Neural cell (in vitro differentiated cells): Measurements from ENCODE around the gene PRSS2. TPM values are rescaled to one million over a fixed set of nuclear protein-coding genes. Genes with fewer than 3 reads are reported as not detected.
"Not testable (repeated sequence)": the region's sequence is repeated elsewhere in the genome, so short reads cannot be mapped to it uniquely, and the experiment has no call there.

ENCODE experiments used
- H2AFZ ChIP-seq: fragments of 200-600, 300-800 bp; sonication (generic), shearing (Covaris generic); 2 replicates; pipeline ENCODE4 v1.6.0; 2014; ENCODE audit warnings: low read depth, mild to moderate bottlenecking, antibody characterized with exemption, low read length, moderate library complexity
- H3F3A ChIP-seq: fragments of 200-600 bp; shearing (Covaris generic); 2 replicates; pipeline ENCODE4 v1.6.1; 2016; ENCODE audit warnings: mild to moderate bottlenecking, moderate library complexity, mixed read lengths, antibody characterized with exemption, low read length; ENCODE audit not compliant: insufficient read depth, poor library complexity, severe bottlenecking
- H3K27ac ChIP-seq: fragments of 200-600, 300-800 bp; sonication (generic), shearing (Covaris generic); 2 replicates; pipeline ENCODE4 v1.5.1; 2014; ENCODE audit warnings: mild to moderate bottlenecking, low read length, moderate library complexity
- H3K27me3 ChIP-seq: fragments of 300-800, 200-600 bp; sonication (generic), shearing (Covaris generic); 2 replicates; pipeline ENCODE4 v1.6.0; 2014; ENCODE audit warnings: mild to moderate bottlenecking, low read depth, low read length, moderate library complexity; ENCODE audit not compliant: insufficient read depth
- H3K36me3 ChIP-seq: fragments of 300-800, 200-600 bp; sonication (generic), shearing (Covaris generic); 2 replicates; pipeline ENCODE4 v1.5.1; 2014; ENCODE audit warnings: mild to moderate bottlenecking, antibody characterized with exemption, low read length, moderate library complexity; ENCODE audit not compliant: insufficient read depth
- H3K4me2 ChIP-seq: fragments of 300-800, 200-600 bp; sonication (generic), shearing (Covaris generic); 2 replicates; pipeline ENCODE4 v1.6.0; 2014; ENCODE audit warnings: mild to moderate bottlenecking, low read length
- H3K4me3 ChIP-seq: fragments of 300-800, 200-600 bp; sonication (generic), shearing (Covaris generic); 2 replicates; pipeline ENCODE4 v1.5.1; 2014; ENCODE audit warnings: mild to moderate bottlenecking, low read length, moderate library complexity
- H3K79me2 ChIP-seq: fragments of 200-600 bp; shearing (Covaris generic); replicated peaks from 2 replicates; pipeline ENCODE4 v1.6.0; 2014; ENCODE audit warnings: mild to moderate bottlenecking, low read length, moderate library complexity; ENCODE audit not compliant: insufficient read depth
- H3K9ac ChIP-seq: fragments of 300-800, 200-600 bp; sonication (generic), shearing (Covaris generic); 2 replicates; pipeline ENCODE4 v1.6.1; 2016; ENCODE audit warnings: mild to moderate bottlenecking, low read length, mixed read lengths
- H3K9me2 ChIP-seq: fragments of 200-600 bp; shearing (Covaris generic); 2 replicates; pipeline ENCODE4 v1.6.1; 2016; ENCODE audit warnings: mild to moderate bottlenecking, low read length, mixed read lengths; ENCODE audit not compliant: insufficient read depth
- H3K9me3 ChIP-seq: fragments of 200-600, 300-800 bp; sonication (generic), shearing (Covaris generic); 2 replicates; pipeline ENCODE4 v1.6.1; 2016; ENCODE audit warnings: mild to moderate bottlenecking, mixed run types, low read length, moderate library complexity, mixed read lengths
- H4K20me1 ChIP-seq: fragments of 200-600 bp; shearing (Covaris generic); 2 replicates; pipeline ENCODE4 v1.6.1; 2016; ENCODE audit warnings: mild to moderate bottlenecking, mixed run types; ENCODE audit not compliant: insufficient read depth
- EP300 ChIP-seq: fragments of 450-650 bp; conservative IDR thresholded peaks from 2 replicates; pipeline ENCODE4 v1.6.1; 2014; ENCODE audit warnings: antibody characterized with exemption, mild to moderate bottlenecking, moderate library complexity; ENCODE audit not compliant: poor library complexity, severe bottlenecking
- EZH2 ChIP-seq: fragments of 200-600, 300-800 bp; shearing (Covaris generic), sonication (generic); IDR thresholded peaks from 2 replicates; pipeline ENCODE4 v1.6.1; 2014; ENCODE audit warnings: antibody characterized with exemption, low read length, borderline replicate concordance, mild to moderate bottlenecking; ENCODE audit not compliant: insufficient read depth, poor library complexity, severe bottlenecking
- MXI1 ChIP-seq: fragments of 450-650 bp; conservative IDR thresholded peaks from 2 replicates; pipeline ENCODE4 v1.6.1; 2014; ENCODE audit warnings: antibody characterized with exemption, mild to moderate bottlenecking; ENCODE audit not compliant: poor library complexity, severe bottlenecking
- POLR2AphosphoS5 ChIP-seq: IDR thresholded peaks from 2 replicates; pipeline ENCODE4 v1.6.1; 2012
- RAD21 ChIP-seq: fragments of 450-650 bp; conservative IDR thresholded peaks from 2 replicates; pipeline ENCODE4 v1.6.1; 2014; ENCODE audit warnings: antibody characterized with exemption, mild to moderate bottlenecking, moderate library complexity
- SMC3 ChIP-seq: fragments of 450-650 bp; conservative IDR thresholded peaks from 2 replicates; pipeline ENCODE4 v1.6.1; 2014; ENCODE audit warnings: antibody characterized with exemption, mild to moderate bottlenecking, moderate library complexity; ENCODE audit not compliant: poor library complexity
- TAF1 ChIP-seq: IDR thresholded peaks from 2 replicates; pipeline ENCODE4 v1.6.1; 2012; ENCODE audit warnings: low read depth
- polyA plus RNA-seq: library from polyadenylated mRNA; depleted of rRNA; stranded (reverse); fragments of >200 nt; gene quantifications from 2 replicates; pipeline ENCODE4 v1.2.3, GENCODE V29; 2014
- TF ChIP-seq, protein P1 (sequence below): fragments of 450-650 bp; IDR thresholded peaks from 2 replicates; pipeline ENCODE4 v1.5.1; 2014; ENCODE audit warnings: antibody characterized with exemption, mild to moderate bottlenecking, moderate library complexity; ENCODE audit not compliant: poor library complexity, severe bottlenecking
- TF ChIP-seq, protein P2 (sequence below): IDR thresholded peaks from 2 replicates; pipeline ENCODE4 v1.6.1; 2012; ENCODE audit warnings: borderline replicate concordance

Gene PRSS2
- polyA plus RNA-seq, 1 donor from 2014 or later = not detected

DNA sequence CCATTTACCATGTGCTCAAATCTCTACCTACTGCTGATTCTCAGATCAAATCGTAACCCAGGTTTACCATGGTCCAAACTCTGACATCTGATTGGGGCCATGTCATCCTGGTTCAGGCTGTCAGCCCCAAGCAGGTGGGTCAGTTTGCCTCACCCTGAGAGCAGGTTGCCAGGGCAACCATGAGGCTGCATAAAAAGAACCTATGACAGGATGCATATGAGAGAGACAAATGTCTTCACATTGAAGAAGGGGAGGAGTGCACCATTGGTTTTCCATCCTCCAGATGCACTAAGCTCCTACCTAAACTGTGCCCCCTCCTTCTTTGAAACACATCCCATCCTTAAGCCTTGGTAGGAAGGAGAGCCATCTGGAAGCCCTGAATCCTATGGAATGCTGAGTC lies 11.3 kb upstream of the PRSS2 start:
- H3K4me2 ChIP-seq = no peak overlapping the region
- no peak overlapping the region for H2AFZ ChIP-seq
- H3K27me3 ChIP-seq = no peaks in the 10 kb centered on the region
- no peaks in the 10 kb centered on the region for H4K20me1 ChIP-seq
- no peaks in the 10 kb centered on the region for H3K9me3 ChIP-seq
- no peak for TF ChIP-seq TAF1
- no peak for TF ChIP-seq SMC3
- H3K79me2 ChIP-seq = no peaks in the 10 kb centered on the region
- H3K4me3 ChIP-seq = no peak overlapping the region
- H3K36me3 ChIP-seq = no peaks in the 10 kb centered on the region
- H3K9ac ChIP-seq = no peak overlapping the region
- H3K27ac ChIP-seq = no peak overlapping the region
- H3F3A ChIP-seq = no peaks in the 10 kb centered on the region
- no peaks in the 10 kb centered on the region for H3K9me2 ChIP-seq

DNA sequence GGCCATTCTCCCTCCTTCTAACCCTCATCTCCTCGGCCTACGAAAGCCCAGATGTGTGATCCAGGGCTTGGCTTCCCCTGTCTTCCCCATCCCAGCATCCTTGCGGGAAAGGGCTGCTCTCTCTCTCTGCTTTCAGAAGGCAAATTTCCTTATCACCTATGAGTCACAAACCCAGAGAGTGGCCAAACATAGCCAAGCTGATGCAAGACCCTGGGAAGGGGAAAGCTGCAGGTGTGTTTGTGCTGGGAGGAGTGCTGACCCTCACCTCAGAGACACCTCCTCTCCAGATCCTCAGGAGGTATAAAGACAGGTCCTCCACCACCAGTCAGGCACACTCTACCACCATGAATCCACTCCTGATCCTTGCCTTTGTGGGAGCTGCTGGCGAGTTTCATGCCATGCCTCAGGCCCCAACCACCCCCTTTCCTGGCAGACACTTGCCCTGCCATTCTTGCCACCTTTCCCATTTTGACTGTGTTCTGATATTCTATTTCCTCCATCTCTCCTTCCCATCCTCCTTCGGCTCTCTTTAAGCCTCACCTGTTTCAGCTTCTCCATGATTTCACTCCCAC lies 10.6 kb upstream of the PRSS2 start:
- Histone ChIP-seq H3K27ac (no peak overlapping the region), H3K27me3 (no peaks in the 10 kb centered on the region), H2AFZ (no peak overlapping the region), H3K4me3 (no peak overlapping the region), H3K4me2 (no peak overlapping the region), H3K79me2 (no peaks in the 10 kb centered on the region), H3K9ac (no peak overlapping the region), H3K36me3 (no peaks in the 10 kb centered on the region), H4K20me1 (no peaks in the 10 kb centered on the region), H3K9me3 (no peaks in the 10 kb centered on the region), H3F3A (no peaks in the 10 kb centered on the region), H3K9me2 (no peaks in the 10 kb centered on the region)
- TF ChIP-seq MXI1 = no peak
- no peak for TF ChIP-seq TAF1
- no peak for TF ChIP-seq EP300

DNA sequence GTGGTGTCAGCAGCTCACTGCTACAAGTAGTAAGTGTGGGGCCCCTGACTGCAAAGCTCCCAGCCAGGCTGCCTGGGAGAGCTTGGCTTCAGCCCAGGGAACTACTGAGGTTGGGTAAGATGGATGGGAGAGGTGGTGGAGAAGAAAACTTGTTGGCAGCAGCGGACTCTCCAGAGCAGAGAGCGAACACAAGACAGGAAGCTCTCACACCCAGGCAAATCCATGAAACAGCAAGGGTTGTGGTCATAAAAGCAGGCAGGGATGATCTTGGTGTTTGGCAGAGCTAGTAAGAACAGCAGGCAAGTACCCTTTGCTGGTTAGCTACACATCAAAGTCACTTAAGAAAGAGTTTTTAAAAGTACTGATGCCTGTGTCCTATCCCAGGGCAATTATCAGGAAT lies 9.2 kb upstream of the PRSS2 start:
- not testable (repeated sequence) for H2AFZ ChIP-seq, H3K4me2 ChIP-seq, H3F3A ChIP-seq, H3K27me3 ChIP-seq, H3K9me2 ChIP-seq, H3K9ac ChIP-seq, H3K4me3 ChIP-seq, H4K20me1 ChIP-seq, H3K27ac ChIP-seq, H3K79me2 ChIP-seq, H3K9me3 ChIP-seq, H3K36me3 ChIP-seq

DNA sequence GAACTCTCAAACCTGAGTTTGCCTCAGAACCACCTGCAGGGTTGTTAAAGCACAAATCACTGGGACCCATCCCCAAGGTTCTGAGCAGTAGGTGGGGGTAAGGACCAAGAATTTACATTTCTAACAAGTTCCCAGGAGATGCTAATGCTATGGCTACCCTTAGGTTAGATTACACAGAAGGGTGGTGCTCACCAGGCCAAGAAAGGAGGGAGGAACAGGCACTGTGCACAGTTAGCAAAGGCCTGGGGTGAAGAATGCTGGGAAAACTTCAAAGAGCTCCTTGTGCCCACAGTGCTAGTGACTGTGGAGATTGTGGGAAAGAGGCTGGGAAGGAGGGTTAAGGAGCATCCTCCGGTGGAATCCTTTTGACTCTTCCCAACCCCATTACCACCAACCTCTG lies 8.7 kb upstream of the PRSS2 start:
- no peak for TF ChIP-seq TAF1
- no peak for TF ChIP-seq SMC3
- no peak for TF ChIP-seq EZH2
- TF ChIP-seq, protein P1, sequence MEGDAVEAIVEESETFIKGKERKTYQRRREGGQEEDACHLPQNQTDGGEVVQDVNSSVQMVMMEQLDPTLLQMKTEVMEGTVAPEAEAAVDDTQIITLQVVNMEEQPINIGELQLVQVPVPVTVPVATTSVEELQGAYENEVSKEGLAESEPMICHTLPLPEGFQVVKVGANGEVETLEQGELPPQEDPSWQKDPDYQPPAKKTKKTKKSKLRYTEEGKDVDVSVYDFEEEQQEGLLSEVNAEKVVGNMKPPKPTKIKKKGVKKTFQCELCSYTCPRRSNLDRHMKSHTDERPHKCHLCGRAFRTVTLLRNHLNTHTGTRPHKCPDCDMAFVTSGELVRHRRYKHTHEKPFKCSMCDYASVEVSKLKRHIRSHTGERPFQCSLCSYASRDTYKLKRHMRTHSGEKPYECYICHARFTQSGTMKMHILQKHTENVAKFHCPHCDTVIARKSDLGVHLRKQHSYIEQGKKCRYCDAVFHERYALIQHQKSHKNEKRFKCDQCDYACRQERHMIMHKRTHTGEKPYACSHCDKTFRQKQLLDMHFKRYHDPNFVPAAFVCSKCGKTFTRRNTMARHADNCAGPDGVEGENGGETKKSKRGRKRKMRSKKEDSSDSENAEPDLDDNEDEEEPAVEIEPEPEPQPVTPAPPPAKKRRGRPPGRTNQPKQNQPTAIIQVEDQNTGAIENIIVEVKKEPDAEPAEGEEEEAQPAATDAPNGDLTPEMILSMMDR = no peak
- TF ChIP-seq MXI1 = no peak
- TF ChIP-seq POLR2AphosphoS5 = no peak
- TF ChIP-seq, protein P2, sequence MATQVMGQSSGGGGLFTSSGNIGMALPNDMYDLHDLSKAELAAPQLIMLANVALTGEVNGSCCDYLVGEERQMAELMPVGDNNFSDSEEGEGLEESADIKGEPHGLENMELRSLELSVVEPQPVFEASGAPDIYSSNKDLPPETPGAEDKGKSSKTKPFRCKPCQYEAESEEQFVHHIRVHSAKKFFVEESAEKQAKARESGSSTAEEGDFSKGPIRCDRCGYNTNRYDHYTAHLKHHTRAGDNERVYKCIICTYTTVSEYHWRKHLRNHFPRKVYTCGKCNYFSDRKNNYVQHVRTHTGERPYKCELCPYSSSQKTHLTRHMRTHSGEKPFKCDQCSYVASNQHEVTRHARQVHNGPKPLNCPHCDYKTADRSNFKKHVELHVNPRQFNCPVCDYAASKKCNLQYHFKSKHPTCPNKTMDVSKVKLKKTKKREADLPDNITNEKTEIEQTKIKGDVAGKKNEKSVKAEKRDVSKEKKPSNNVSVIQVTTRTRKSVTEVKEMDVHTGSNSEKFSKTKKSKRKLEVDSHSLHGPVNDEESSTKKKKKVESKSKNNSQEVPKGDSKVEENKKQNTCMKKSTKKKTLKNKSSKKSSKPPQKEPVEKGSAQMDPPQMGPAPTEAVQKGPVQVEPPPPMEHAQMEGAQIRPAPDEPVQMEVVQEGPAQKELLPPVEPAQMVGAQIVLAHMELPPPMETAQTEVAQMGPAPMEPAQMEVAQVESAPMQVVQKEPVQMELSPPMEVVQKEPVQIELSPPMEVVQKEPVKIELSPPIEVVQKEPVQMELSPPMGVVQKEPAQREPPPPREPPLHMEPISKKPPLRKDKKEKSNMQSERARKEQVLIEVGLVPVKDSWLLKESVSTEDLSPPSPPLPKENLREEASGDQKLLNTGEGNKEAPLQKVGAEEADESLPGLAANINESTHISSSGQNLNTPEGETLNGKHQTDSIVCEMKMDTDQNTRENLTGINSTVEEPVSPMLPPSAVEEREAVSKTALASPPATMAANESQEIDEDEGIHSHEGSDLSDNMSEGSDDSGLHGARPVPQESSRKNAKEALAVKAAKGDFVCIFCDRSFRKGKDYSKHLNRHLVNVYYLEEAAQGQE = no peak
- TF ChIP-seq EP300 = no peak
- no peak for TF ChIP-seq RAD21
- Histone ChIP-seq H3K79me2 (no peaks in the 10 kb centered on the region), H3K9ac (no peak overlapping the region), H3K9me3 (no peaks in the 10 kb centered on the region), H3F3A (no peaks in the 10 kb centered on the region), H3K36me3 (no peaks in the 10 kb centered on the region), H4K20me1 (no peaks in the 10 kb centered on the region), H3K27me3 (no peaks in the 10 kb centered on the region), H3K4me2 (no peak overlapping the region), H3K4me3 (no peak overlapping the region), H3K9me2 (no peaks in the 10 kb centered on the region), H3K27ac (no peak overlapping the region), H2AFZ (no peak overlapping the region)
